Bronchial epithelial cell (primary cell): Measurements from ENCODE around the gene HOXB6. TPM values are rescaled to one million over a fixed set of nuclear protein-coding genes. Genes with fewer than 3 reads are reported as not detected.

Source experiments
- DNase-seq: peaks from one replicate; pipeline ENCODE4 v3.0.0-alpha.2; 2010; ENCODE audit warnings: low read depth
- FAIRE-seq: peaks from 2 replicates; lab custom pipeline; 2011; peaks lifted over from hg19 to GRCh38; lab: Jason Lieb, UNC
- H3K27me3 ChIP-seq: 2 replicates; pipeline ENCODE4 v1.5.1; 2011; ENCODE audit warnings: low read length; ENCODE audit not compliant: control insufficient read depth, insufficient read depth
- H3K36me3 ChIP-seq: 2 replicates; pipeline ENCODE4 v1.5.1; 2011; ENCODE audit warnings: low read length; ENCODE audit not compliant: control insufficient read depth, insufficient read depth
- H3K4me3 ChIP-seq: 2 replicates; pipeline ENCODE4 v1.5.1; 2011; ENCODE audit warnings: mild to moderate bottlenecking, low read depth, low read length, control low read depth
- CTCF ChIP-seq: IDR thresholded peaks from 2 replicates; pipeline ENCODE4 v1.5.1; 2011; ENCODE audit warnings: mild to moderate bottlenecking, moderate library complexity, low read length, control low read depth, inconsistent platforms; ENCODE audit not compliant: insufficient read depth, severe bottlenecking
- total RNA-seq: library from RNA; depleted of rRNA; stranded (reverse); fragments of >200 nt; gene quantifications from 2 replicates; pipeline ENCODE4 v1.2.1, GENCODE V29; 2014

HOXB6 gene
- total RNA-seq, 1 donor from 2014 or later, result not detected

GRCh38 chr17:48627623-48628521 lies 23.1 kb upstream of the HOXB6 start:
- H3K4me3 ChIP-seq, result no peak overlapping the region
- H3K27me3 ChIP-seq, result peaks cover 91% of the 10 kb centered on the region
- no peaks in the 10 kb centered on the region for H3K36me3 ChIP-seq
- TF ChIP-seq CTCF, result no peak
- DNase-seq (no peak), FAIRE-seq (no peak)

DNA sequence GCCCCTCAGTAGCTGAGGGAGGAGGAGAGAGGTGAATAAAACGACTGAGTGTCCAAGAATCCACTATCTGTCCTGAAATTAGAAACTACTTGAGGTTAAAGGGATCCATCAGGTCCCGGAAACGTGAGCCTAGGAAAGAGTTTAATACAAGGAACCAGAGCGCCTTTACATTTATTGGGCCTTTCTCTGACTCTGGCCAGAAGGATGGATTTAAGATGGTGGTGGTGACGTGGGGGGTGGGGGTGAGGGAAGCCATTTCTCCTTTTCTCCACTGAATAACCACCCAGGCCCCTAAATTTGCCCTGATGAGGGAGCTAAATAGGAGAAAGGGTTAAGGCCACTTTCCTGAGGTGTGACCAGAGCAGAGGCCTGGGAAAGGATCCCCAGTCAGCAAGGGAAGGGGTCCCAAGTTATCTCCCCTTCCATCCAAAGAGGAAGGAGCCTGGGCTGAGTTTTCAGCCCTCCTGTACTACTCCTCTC lies 22.4 kb upstream of the HOXB6 start:
- no peak for TF ChIP-seq CTCF
- H3K36me3 ChIP-seq, result no peaks in the 10 kb centered on the region
- H3K4me3 ChIP-seq, result no peak overlapping the region
- H3K27me3 ChIP-seq, result peaks cover 91% of the 10 kb centered on the region
- DNase-seq (no peak), FAIRE-seq (no peak)

DNA sequence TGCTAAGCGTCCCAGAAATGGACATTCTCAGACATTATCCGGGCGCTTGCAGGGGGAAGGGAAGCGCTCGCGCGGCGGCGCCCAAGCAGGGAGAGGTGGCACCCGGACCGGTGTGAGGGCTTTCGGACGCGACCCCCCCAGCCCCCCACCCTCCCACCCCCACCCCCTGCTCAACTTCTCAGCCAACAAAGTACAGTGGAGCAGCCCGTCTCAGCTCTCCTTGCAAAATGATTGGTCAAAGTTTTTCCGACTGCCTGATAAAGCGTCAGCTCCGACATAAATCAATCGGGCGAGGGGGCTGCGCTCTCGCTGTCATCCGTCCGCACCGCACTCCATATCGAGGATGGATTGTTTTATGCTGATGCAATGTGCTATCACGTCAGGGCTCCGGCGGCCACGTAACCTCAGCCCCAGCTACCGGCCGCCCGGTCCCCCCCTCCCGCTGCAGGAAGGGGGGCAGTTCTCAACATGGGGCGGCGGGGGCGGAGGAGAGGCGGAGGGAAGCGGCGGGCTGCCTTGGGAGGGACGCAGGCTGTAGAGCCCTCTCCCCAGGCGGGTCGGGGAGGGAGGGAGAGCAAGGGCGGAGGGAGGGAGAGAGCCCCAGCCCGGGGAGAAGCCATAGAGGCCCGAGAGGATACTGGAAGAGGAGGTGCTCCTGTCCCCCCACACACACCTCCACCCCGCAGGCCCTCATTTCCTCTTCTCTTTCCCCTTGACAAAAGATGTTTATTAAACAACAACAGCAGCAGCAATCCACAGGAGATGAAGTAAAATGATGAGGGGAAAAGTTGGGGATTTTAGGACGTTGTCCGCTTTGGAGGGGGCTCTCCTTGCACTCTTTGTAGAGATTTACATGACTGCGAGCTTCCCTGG lies 21.7 kb upstream of the HOXB6 start, which contains the start of gene HOXB9:
HOXB9 (minus strand) TSS at position 114 of the 873 bp plus-strand sequence; CDS start at position 25, 89 bp downstream.
- no peak for TF ChIP-seq CTCF
- Histone ChIP-seq H3K27me3 (peaks cover 90% of the 10 kb centered on the region), H3K36me3 (no peaks in the 10 kb centered on the region), H3K4me3 (no peak within 1 kb of the TSS)
- FAIRE-seq, result no peak
- DNase-seq, result no peak

GRCh38 chr17:48625495-48626244 lies 20.9 kb upstream of the HOXB6 start:
- DNase-seq (no peak), FAIRE-seq (no peak)
- Histone ChIP-seq H3K4me3 (no peak overlapping the region), H3K27me3 (peaks cover 90% of the 10 kb centered on the region), H3K36me3 (no peaks in the 10 kb centered on the region)
- TF ChIP-seq CTCF, result no peak
